ENCODE data around the gene BDKRB2. TPM values are rescaled to one million over a fixed set of nuclear protein-coding genes. Genes with fewer than 3 reads are reported as not detected.

BDKRB2 gene
- total and polyA plus RNA-seq, 10 donors: 0.02 to 0.57 (median 0.13) TPM; not detected in 3

DNA sequence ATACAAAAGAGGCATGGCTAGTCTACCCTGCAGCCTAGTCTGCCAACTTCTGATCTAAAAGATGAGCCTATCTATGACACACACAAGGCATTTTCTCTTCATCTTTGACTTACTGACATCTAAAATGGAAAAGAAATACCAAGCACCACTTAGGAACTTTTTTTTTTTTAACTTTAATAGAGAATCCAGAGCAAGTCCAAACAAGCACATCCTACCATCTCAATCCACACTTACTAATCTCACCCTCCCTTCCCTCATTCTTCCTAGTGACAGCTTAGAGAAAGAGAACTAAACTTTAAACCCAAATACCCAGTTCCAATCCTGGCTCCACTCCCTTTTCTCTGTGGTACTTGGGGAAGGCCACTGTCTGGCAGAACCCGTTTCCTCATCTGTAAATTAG is 83.2 kb downstream of the BDKRB2 start:
- no peaks in the 10 kb centered on the region for H3K4me1 ChIP-seq
- no peak for DNase-seq
- no peaks in the 10 kb centered on the region for H3K9me3 ChIP-seq
- intact Hi-C loops (cut with DNase I; ENCODE audit: low total_unique reads): no loop called here
- TF ChIP-seq POLR2A (IDR thresholded peaks at IDR 0.05): no peak
- no peak for TF ChIP-seq POLR2AphosphoS5 (IDR thresholded peaks at IDR 0.05)
- TF ChIP-seq, protein P1, sequence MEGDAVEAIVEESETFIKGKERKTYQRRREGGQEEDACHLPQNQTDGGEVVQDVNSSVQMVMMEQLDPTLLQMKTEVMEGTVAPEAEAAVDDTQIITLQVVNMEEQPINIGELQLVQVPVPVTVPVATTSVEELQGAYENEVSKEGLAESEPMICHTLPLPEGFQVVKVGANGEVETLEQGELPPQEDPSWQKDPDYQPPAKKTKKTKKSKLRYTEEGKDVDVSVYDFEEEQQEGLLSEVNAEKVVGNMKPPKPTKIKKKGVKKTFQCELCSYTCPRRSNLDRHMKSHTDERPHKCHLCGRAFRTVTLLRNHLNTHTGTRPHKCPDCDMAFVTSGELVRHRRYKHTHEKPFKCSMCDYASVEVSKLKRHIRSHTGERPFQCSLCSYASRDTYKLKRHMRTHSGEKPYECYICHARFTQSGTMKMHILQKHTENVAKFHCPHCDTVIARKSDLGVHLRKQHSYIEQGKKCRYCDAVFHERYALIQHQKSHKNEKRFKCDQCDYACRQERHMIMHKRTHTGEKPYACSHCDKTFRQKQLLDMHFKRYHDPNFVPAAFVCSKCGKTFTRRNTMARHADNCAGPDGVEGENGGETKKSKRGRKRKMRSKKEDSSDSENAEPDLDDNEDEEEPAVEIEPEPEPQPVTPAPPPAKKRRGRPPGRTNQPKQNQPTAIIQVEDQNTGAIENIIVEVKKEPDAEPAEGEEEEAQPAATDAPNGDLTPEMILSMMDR (IDR thresholded peaks at IDR 0.05 in 8 of 11, conservative IDR thresholded peaks at IDR 0.05 in 3 of 11): no peak
- no peaks in the 10 kb centered on the region for H3K27me3 ChIP-seq (replicated peaks in 1 of 7)
- H3K27ac ChIP-seq: no peak overlapping the region
- H3K4me3 ChIP-seq: no peak overlapping the region
- WGBS, 5 donors: 89 to 100% (median 95%) methylated on average over 1 of the region's 1 CpG
- H3K36me3 ChIP-seq: peaks cover 0 to 100% (median 70%) of the 10 kb centered on the region in 6 donors

Small RNA genes within 50 kb of the gene (small RNA-seq; reads per million reads assigned to genes)
- gene CKS1BP1: 0 reads per million in 4 donors

Other genes with a start within 250 kb of the BDKRB2 start
- 10 to 100 TPM in 4 of 7 donors, 1 to 10 TPM in 3; 3.0 to 16.4 (median 10.2) TPM for gene C14orf132, start 165.5 kb upstream of the BDKRB2 start, total RNA-seq
- gene C14orf132, start 165.5 kb upstream of the BDKRB2 start, polyA plus RNA-seq: 1 to 10 TPM; 1.8 to 3.5 (median 1.8) TPM
- gene BDKRB1, start 51.4 kb downstream of the BDKRB2 start, total RNA-seq: not detected
- under 1 TPM in 1 of 3 donors, not detected in 2; 0.22 TPM for gene BDKRB1, start 51.4 kb downstream of the BDKRB2 start, polyA plus RNA-seq
- gene ATG2B, start 158.5 kb downstream of the BDKRB2 start, total RNA-seq: 10 to 100 TPM; 25.3 to 38.2 (median 31.1) TPM
- 1 to 10 TPM; 2.9 to 4.7 (median 3.9) TPM for gene ATG2B, start 158.5 kb downstream of the BDKRB2 start, polyA plus RNA-seq
- 10 to 100 TPM; 13.3 to 24.3 (median 18.0) TPM for gene GSKIP, start 158.7 kb downstream of the BDKRB2 start, total RNA-seq
- 10 to 100 TPM; 11.0 to 16.1 (median 12.5) TPM for gene GSKIP, start 158.7 kb downstream of the BDKRB2 start, polyA plus RNA-seq
- gene AK7, start 187.3 kb downstream of the BDKRB2 start, total RNA-seq: 10 to 100 TPM in 2 of 7 donors, 1 to 10 TPM in 5; 2.6 to 10.3 (median 6.1) TPM
- 1 to 10 TPM in 2 of 3 donors, under 1 TPM in 1; 0.89 to 2.9 (median 1.2) TPM for gene AK7, start 187.3 kb downstream of the BDKRB2 start, polyA plus RNA-seq

All from spleen (tissue), 11 donors.